HL-60 (cell line): ENCODE measurements around the gene SLIT1.

Experiments used
- POLR2AphosphoS5 ChIP-seq: IDR thresholded peaks from 2 replicates; pipeline ENCODE4 v1.6.1; 2012; ENCODE audit warnings: low read depth
- TF ChIP-seq, protein P1 (sequence below): IDR thresholded peaks from one replicate; pipeline ENCODE4 v1.5.1; 2011; ENCODE audit warnings: low read length, control low read depth, inconsistent platforms; ENCODE audit not compliant: insufficient read depth

- TF ChIP-seq, protein P1, sequence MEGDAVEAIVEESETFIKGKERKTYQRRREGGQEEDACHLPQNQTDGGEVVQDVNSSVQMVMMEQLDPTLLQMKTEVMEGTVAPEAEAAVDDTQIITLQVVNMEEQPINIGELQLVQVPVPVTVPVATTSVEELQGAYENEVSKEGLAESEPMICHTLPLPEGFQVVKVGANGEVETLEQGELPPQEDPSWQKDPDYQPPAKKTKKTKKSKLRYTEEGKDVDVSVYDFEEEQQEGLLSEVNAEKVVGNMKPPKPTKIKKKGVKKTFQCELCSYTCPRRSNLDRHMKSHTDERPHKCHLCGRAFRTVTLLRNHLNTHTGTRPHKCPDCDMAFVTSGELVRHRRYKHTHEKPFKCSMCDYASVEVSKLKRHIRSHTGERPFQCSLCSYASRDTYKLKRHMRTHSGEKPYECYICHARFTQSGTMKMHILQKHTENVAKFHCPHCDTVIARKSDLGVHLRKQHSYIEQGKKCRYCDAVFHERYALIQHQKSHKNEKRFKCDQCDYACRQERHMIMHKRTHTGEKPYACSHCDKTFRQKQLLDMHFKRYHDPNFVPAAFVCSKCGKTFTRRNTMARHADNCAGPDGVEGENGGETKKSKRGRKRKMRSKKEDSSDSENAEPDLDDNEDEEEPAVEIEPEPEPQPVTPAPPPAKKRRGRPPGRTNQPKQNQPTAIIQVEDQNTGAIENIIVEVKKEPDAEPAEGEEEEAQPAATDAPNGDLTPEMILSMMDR, result no peak
- TF ChIP-seq POLR2AphosphoS5, result no peak
These were observed 207.1 kb downstream of the SLIT1 start for GRCh38 chr10:96978621-96979154.
